ENCODE data around the gene EXOC6B.

EXOC6B gene

GRCh38 chr2:72134997-72135800, 690.6 kb downstream of the EXOC6B start (continued):
- TF ChIP-seq, protein P1, sequence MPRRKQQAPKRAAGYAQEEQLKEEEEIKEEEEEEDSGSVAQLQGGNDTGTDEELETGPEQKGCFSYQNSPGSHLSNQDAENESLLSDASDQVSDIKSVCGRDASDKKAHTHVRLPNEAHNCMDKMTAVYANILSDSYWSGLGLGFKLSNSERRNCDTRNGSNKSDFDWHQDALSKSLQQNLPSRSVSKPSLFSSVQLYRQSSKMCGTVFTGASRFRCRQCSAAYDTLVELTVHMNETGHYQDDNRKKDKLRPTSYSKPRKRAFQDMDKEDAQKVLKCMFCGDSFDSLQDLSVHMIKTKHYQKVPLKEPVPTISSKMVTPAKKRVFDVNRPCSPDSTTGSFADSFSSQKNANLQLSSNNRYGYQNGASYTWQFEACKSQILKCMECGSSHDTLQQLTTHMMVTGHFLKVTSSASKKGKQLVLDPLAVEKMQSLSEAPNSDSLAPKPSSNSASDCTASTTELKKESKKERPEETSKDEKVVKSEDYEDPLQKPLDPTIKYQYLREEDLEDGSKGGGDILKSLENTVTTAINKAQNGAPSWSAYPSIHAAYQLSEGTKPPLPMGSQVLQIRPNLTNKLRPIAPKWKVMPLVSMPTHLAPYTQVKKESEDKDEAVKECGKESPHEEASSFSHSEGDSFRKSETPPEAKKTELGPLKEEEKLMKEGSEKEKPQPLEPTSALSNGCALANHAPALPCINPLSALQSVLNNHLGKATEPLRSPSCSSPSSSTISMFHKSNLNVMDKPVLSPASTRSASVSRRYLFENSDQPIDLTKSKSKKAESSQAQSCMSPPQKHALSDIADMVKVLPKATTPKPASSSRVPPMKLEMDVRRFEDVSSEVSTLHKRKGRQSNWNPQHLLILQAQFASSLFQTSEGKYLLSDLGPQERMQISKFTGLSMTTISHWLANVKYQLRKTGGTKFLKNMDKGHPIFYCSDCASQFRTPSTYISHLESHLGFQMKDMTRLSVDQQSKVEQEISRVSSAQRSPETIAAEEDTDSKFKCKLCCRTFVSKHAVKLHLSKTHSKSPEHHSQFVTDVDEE (CRISPR knock-in tag; IDR thresholded peaks at IDR 0.05) = no peak
- no peak for TF ChIP-seq RARB (CRISPR knock-in tag; IDR thresholded peaks at IDR 0.05)

GRCh38 chr2:72134408-72134996, 691.3 kb downstream of the EXOC6B start:
- TF ChIP-seq, protein P1 (CRISPR knock-in tag; IDR thresholded peaks at IDR 0.05) = no peak
- TF ChIP-seq ZFP3 (CRISPR knock-in tag; IDR thresholded peaks at IDR 0.05) (no peak), ESRRG (CRISPR knock-in tag; IDR thresholded peaks at IDR 0.05) (0 out of 2 replicates have a peak, but pooled peaks have one; percentile 47), GLIS3 (CRISPR knock-in tag; IDR thresholded peaks at IDR 0.05) (0 out of 2 replicates have a peak, but pooled peaks have one; percentile 61), RARB (CRISPR knock-in tag; IDR thresholded peaks at IDR 0.05) (no peak)
- TF ChIP-seq, protein P2, sequence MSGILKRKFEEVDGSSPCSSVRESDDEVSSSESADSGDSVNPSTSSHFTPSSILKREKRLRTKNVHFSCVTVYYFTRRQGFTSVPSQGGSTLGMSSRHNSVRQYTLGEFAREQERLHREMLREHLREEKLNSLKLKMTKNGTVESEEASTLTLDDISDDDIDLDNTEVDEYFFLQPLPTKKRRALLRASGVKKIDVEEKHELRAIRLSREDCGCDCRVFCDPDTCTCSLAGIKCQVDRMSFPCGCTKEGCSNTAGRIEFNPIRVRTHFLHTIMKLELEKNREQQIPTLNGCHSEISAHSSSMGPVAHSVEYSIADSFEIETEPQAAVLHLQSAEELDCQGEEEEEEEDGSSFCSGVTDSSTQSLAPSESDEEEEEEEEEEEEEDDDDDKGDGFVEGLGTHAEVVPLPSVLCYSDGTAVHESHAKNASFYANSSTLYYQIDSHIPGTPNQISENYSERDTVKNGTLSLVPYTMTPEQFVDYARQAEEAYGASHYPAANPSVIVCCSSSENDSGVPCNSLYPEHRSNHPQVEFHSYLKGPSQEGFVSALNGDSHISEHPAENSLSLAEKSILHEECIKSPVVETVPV (CRISPR knock-in tag; IDR thresholded peaks at IDR 0.05) = 0 out of 2 replicates have a peak, but pooled peaks have one; percentile 28
- no peak for ATAC-seq

GRCh38 chr2:72133721-72134407, 692.0 kb downstream of the EXOC6B start:
- TF ChIP-seq CSDC2 (CRISPR knock-in tag; IDR thresholded peaks at IDR 0.05) = no peak
- TF ChIP-seq ZFP30 (CRISPR knock-in tag; IDR thresholded peaks at IDR 0.05) = 0 out of 2 replicates have a peak, but pooled peaks have one; percentile 3
- no peak for ATAC-seq

DNA sequence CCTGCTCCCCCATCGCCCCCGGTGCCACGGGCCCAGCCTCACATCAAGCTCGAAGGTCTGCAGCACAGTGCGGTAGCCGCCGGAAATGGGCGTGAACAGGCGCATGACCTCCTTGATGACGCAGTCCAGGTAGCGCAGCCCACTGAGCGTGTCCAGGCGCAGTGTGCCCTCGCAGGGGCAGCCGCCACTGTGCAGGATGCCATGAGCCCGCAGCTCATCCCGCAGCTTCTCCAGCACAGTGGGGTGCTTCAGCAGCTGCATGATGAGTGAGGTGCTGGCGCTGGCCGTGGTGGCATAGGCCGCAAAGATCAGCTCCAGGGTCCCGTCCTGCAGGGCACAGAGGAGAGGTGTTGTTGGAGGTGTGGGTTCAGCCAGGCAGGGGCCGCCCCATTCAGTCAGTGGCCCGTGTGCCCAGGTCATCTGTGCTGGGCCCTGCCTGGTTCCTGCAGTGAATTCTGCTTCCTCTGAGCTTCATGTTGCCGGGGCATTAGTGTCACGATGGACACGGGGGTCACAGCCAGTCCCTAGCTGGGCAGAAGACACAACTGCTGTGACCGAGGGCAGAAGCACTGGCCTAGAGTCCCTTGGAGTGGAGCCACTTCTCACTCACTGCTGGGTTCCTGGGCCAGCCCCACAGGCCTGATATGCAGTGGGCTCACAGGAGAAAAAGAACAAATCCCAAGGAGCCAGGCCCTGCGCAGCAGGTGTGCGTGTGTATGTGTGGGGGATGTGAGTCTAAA, 692.7 kb downstream of the EXOC6B start:
- ATAC-seq = no peak
- TF ChIP-seq, protein P3, sequence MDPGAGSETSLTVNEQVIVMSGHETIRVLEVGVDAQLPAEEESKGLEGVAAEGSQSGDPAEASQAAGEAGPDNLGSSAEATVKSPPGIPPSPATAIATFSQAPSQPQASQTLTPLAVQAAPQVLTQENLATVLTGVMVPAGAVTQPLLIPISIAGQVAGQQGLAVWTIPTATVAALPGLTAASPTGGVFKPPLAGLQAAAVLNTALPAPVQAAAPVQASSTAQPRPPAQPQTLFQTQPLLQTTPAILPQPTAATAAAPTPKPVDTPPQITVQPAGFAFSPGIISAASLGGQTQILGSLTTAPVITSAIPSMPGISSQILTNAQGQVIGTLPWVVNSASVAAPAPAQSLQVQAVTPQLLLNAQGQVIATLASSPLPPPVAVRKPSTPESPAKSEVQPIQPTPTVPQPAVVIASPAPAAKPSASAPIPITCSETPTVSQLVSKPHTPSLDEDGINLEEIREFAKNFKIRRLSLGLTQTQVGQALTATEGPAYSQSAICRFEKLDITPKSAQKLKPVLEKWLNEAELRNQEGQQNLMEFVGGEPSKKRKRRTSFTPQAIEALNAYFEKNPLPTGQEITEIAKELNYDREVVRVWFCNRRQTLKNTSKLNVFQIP (CRISPR knock-in tag; IDR thresholded peaks at IDR 0.05; ENCODE audit: borderline replicate concordance, low read depth) = no peak
- TF ChIP-seq ZNF70 (CRISPR knock-in tag; IDR thresholded peaks at IDR 0.05) = no peak
- TF ChIP-seq TOX (CRISPR knock-in tag; IDR thresholded peaks at IDR 0.05; ENCODE audit: borderline replicate concordance) = no peak
- TF ChIP-seq BACH2 (CRISPR knock-in tag; IDR thresholded peaks at IDR 0.05; ENCODE audit: borderline replicate concordance) = no peak
- TF ChIP-seq ZFP3 (CRISPR knock-in tag; IDR thresholded peaks at IDR 0.05) = no peak
- no peak for TF ChIP-seq ZNF565 (CRISPR knock-in tag; conservative IDR thresholded peaks at IDR 0.05; ENCODE audit: low read depth)
- TF ChIP-seq, protein P4, sequence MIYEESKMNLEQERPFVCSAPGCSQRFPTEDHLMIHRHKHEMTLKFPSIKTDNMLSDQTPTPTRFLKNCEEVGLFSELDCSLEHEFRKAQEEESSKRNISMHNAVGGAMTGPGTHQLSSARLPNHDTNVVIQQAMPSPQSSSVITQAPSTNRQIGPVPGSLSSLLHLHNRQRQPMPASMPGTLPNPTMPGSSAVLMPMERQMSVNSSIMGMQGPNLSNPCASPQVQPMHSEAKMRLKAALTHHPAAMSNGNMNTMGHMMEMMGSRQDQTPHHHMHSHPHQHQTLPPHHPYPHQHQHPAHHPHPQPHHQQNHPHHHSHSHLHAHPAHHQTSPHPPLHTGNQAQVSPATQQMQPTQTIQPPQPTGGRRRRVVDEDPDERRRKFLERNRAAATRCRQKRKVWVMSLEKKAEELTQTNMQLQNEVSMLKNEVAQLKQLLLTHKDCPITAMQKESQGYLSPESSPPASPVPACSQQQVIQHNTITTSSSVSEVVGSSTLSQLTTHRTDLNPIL (CRISPR knock-in tag; IDR thresholded peaks at IDR 0.05; ENCODE audit: low read depth) = no peak
- TF ChIP-seq, protein P2 (CRISPR knock-in tag; IDR thresholded peaks at IDR 0.05) = no peak
- no peak for TF ChIP-seq TCF4 (CRISPR knock-in tag; IDR thresholded peaks at IDR 0.05; ENCODE audit: borderline replicate concordance)
- TF ChIP-seq ZNF8 (CRISPR knock-in tag; IDR thresholded peaks at IDR 0.05) = no peak
- no peak for TF ChIP-seq ARNTL (CRISPR knock-in tag; IDR thresholded peaks at IDR 0.05; ENCODE audit: borderline replicate concordance, low read depth)
- TF ChIP-seq SNAI2 (CRISPR knock-in tag; IDR thresholded peaks at IDR 0.05) = no peak

Measured in SK-N-SH treated with all-trans-retinoic acid at 6 μM for 48 hours (cell line).